HG03575 (cell line): ENCODE results near the gene MARCHF10.

Experiments
- ATAC-seq: cut with Tn5 transposase; IDR thresholded peaks from one replicate; pipeline ENCODE4 v1.9.1; 2021; ENCODE audit not compliant: unreplicated experiment, insufficient number of reproducible peaks, low FRiP score; ENCODE audit errors: extremely low read depth

Gene MARCHF10

DNA sequence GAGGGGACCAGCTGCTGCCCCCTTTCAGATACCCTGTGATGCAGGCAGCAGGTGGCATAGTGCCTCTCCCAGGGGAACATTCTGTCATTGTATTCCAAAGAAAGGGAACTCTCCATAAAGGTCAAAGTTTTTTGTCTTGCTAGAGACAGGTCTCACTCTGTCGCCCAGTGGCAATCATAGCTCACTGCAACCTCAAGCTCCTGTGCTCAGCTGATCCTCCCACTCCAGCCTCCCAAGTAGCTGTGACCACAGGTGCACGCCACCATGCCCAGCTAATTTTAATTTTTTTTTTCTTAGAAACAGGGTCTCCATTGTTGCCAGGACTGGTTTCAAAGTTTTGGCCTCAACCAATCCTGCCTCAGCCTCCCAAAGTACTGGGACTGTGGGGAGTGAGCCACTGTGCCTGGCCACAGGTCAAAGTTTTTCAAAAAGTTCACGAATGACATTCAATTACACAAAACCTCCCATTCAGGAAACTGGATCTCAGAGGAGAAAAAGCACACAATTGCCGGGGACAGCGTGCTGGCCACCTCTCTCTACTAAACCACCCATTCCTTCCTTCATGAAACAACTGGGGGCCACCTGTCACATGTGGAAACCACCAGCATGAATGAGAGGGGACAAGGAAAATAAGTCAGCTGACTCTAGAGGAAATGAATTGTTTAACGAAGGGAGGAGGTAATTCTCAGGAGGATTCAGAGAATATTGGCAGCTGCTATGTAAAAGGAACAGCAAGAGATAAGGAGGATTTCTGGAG, 80.0 kb downstream of the MARCHF10 start:
- ATAC-seq = no peak

DNA sequence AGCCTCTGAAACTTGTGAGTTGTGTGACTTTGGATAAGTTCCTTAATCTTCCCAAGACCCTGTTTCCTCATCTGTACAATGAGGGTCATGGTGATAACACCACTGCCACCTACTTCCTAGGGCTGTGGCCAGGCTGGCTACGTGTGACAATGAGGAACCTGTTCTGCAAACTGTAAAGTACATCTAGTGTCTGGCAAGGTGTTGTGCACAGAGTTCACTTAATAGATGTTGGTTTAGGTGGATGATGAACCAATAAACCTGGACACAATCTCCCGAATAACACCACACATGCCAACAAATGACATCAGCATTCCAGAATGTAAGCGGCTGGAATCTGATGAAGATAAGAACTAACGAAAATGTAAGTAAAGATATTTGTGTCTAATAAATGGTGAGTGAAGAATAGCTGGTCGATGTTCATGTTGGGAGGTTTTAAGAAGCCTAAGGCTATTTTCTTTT, 82.3 kb downstream of the MARCHF10 start:
- no peak for ATAC-seq

DNA sequence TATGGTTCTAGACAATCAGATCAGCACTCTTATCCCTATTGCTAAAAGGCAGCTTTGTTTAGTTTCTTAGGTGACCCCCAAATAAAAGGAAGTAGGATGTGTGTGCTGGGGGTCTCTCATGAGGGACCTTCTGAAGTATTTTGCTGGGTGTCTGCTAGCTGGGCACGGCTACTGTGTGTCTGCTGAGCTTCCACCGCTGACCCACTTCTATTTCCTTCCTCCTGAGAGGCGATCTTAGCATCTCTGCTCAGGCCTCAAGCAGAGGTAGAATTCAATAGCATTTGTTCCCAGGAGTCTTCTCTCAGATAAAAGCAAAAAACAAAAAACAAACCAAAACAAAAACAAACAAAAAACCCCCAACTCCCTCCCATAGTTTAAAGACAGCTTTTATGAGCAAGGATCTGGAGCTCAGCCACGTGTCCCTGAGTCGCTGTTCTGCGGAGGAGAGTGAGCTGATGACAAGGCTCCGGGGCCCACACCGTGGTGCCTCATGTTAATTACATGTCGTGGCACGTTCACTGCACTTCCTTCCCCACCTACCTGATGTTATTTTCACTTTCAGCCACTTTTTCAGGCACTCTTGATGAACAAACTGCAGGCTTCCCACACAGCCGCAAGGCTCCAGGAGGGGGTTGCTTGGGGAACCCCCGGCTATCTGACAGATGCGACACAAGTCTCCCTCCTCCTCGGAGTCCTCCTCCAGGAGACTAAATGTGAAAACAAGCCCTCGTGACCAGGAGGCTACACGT, 83.5 kb downstream of the MARCHF10 start:
- ATAC-seq = peak; percentile 77

DNA sequence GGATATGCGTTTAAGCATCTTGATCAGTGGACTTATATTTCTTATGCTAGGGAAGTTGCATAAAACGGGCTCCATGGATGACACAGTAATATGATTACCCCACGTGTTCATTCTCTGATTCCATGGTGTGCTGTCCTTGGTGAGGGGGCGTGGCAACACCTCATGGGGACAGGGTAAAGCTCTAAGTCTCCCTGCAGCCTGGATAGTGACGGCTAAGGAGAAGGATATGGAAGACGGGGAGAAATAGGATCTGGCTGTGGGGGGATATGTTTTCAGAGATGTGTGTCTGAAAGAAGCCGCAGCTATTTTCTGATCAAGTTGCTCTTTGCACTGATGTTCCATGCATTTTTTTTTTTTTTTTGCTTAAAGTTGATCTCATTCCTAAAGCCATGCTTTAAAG, 84.3 kb downstream of the MARCHF10 start:
- ATAC-seq = no peak

DNA sequence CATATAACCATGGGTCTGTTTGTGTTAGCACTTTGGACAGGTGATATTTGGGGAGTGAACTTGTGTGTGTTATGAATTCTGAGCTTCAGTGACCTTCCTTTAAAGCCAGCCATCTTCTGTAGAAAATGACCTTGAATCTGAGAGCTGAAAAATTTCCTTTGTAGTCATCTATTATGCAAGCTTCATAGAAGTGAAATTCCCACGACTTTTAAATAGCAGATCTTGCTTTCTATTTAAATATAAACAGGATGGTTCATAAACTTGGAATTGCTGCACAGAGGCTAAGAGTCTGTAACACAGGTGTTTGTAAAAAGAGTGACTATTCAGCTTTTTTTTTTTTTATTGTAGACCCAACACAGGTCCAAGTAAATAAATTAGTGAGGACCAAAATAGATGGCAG, 85.5 kb downstream of the MARCHF10 start:
- ATAC-seq = no peak

DNA sequence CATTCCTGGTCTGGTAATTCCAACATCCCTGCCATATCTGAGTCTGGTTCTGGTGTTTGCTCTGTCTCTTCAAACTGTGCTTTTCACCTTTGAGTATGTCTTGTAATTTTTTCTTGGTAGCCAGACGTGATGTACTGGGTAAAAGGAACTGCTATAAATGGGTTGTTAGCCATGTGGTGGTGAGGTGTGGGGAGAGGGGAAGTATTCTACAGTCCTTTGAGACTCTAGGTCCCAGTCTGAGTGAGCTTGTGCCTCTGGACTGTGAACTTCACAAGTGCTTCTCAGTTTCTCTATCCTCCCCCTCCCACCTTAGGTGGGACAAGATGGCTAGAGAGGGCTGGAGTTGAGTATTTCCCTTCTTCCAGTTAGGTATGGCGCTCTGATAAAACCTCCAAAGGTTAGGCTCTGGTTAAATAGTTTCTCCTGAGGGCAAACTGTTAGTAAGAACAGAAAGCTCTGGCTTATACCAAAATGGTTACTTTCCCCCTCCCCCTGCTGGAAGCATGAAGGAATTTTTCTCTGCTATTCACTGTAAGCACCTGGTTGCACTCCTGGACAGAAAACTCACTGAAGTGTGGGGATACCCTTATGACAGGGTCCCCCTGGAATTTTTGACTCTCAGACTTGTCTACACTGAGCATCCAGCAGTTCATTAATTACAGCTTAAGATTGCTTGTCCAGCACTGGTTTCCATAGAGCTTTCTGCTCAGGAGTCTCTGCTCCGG, 87.8 kb downstream of the MARCHF10 start:
- ATAC-seq = no peak

DNA sequence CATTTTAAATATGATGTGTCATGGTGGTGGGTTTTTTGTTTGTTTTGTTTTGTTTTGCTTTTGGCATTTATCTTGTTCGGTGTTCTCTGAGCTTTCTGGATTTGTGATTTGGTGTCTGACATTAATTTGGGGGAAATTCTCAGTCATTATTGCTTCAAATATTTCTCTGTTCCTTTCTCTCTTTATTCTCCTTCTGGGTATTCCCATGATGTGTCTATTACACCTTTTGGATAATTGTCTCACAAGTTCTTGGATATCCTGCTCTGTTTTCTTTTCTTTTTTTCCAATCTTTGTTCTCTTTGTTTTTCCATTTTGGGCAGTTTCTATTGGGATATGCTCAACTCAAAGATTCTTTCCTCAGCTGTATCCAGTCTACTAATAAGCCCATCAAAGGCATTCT, 88.5 kb downstream of the MARCHF10 start:
- ATAC-seq = no peak

DNA sequence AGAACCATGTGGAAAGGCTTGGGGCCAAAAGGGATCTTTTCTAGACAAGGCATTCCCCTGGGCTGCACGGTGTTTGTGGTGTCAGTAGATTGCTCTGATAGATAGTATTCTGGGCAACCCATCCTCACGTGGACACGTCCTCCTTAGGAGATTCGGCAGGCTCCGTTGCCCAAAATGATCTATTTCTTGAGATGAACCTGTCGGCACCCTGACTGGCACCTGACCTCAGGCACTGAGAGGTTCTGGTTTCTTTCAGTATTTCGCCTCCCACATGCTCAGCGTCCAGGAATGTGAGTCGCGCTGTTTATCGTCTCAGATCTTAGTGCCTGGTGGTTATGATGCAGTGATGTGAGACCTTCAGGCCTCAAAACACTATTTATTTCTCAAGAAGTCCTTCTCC, 89.7 kb downstream of the MARCHF10 start:
- no peak for ATAC-seq

DNA sequence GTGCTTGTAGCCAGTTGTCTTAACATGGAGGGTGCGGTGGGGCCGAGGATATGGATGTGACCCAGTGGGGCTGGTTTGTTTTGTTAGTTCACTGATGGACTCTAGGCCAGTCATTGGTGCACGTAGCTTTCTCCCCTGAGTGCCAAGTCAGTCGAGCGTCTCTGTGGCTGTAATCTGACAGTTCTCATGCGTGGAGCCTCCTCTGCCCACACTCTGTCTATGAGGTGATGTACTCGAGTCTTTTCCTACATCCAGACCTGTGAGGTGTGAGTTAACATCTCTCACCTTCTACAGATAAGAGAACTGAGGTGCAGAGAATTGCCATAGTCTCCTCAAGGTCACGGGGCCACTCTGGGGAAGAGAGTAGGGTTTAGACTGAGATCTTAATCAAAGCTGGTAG, 90.2 kb downstream of the MARCHF10 start:
- no peak for ATAC-seq

DNA sequence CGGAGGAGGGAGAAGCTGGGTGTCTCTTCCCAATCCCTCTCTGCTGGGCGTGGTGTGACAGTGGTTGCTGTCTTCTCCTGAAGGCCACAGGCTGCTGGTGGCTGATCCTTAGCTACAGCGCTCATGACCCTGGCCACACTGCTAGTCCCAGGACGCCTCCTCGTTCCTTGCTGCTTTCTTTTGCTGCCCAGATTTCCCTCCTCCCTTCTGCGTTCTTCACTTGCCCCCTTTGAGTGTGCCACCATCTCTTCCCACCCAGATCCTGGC, 90.6 kb downstream of the MARCHF10 start:
- ATAC-seq = no peak

DNA sequence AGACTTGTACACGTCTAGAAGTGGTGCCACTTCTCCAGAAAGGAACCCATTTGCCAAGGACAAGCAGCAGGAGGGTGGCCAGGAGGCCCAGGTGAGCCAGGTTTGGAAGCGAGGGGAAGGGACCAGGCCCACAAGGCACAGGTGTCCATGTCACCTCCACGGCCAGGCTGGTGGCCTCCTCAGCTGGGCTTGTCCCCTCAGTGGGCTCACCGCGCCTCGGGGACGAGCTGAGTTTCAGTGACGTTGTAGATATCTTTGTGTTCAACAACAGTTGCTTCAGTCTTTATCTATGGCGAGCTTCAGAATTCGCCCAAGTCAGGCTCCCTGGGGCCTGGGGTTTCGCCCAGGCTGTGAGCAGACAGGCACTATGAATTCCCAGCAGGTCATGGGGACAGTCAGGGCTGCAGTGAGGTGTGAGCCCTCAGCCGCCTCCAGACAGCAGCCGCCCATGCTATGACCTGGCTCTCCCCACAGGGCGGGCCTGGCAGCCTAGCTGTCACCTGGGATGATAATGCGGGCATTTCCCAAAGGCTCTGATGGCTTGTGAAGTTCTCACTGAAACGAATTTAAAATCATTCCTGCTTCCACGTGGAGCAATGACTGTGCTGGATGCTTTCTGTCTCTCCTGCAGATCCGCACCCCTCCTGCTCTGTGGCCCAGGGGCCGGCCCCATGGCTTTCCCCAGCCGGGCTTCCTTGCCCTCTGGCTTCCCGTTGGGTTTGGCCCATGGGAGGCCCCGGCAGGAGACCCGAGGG, 91.1 kb downstream of the MARCHF10 start:
- ATAC-seq = no peak

DNA sequence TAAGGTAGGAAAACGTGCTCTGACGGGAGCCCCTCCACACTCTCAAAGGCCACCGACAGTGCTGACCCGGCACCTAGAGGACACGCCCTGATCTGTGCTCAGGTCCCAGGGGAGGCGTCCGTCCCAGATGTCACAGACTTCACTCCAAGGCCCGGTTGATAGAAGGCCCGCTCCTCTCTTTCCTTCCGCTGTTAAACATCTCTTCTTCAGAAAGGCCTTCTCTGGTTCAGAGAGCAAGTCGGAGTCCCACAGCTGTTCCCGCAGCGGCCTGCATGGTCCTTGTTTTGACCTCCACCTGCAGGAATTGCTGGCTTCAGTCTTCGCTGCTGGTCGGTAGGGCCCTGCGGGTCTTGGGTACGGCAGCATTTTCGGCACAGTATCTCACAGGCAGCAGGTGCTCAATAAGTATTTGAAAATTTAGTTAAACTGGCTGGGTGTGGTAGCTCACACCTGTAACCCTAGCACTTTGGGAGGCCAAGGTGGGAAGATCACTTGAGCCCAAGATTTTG, 92.2 kb downstream of the MARCHF10 start:
- ATAC-seq = no peak

DNA sequence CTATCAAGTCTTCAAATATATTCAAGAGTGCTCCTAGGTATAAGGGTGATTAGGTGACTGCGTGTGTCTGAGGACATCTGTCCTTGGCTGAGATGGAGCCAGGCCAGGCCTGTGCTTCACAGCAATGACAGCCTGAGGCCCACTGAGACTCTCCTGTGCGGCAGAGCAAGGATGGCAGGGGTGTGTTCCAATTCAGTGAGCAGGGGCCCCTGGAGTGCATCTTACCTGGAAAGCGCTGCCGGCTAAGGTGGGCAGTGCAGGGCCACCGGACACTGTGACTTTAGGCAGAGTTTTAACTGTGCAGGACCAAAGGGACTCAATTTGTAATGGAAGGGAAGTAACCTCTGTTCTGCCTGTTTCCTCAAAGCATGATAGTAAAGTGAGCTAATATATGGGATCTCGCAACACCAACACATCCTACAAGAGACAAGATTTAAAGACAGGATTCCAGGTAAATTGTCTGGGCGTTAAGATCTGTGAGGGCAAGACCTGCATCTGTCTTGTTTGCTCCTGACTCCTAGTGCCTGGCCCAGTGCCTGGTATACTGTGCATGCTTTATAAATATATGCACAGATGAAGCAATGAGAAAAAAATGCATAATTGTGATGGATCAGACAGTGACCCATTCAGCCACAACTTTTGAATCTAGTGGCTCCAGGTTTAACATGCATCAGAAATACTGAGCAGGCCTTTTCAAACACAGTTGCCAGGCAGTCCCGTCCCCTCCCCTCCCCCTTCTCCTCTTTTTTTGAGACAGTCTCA, 93.9 kb downstream of the MARCHF10 start:
- no peak for ATAC-seq

DNA sequence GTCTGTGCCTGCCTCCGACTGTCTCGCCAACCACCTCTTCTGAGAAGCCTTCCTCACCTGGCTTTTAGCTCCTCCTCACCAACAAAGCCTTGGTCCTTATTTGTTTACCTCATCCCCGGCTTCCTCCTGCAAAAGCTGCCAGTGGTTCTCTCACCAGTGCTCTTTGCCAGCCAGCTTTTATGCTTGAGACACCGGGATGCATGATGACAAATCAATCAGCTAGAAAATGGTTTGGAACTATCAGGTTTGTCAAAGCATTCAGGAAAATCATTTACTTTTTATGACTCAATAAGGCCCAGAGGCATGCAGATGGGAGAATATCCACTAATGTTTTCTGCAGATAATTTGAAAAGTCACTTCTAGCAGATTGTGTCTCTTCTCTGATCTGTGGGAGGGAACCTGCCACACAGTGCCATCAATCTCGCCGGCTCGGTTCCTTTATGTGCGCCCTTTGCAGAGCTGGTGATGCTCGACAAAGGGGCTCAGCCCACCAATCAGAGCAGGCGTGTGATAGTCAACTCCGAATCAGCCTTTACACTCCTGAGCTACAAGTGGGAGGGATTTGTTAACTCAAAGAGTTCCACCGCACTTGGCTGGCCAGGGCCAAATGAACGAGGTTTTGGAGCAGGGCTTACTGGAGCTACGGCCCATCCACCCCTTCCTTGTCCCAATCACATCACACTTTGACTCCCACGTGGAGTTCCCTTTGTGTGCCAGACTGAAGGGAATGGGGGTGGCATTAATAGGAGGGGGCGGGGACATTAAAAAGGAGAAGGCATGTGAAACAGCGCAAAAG, 94.8 kb downstream of the MARCHF10 start:
- ATAC-seq = no peak

DNA sequence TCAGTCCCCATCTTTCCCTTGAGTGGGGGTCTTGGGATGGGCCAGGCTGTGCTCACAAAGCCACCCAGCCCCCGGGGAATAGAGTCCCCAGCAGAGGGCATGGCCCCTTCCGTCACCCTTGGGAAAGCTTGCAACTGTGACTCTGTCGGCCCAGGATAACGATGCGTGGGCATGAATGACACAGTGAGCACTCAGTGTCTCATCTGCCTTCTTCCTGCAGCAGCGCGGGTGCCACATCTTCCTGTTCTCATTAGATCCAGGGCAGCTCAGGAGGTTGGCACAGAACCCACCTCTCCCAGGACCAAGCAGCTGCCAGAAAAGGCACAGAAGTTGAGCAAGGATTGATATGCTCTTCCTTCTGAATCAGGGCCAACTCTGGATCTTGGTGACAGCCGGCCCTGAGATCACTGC, 95.9 kb downstream of the MARCHF10 start:
- no peak for ATAC-seq

DNA sequence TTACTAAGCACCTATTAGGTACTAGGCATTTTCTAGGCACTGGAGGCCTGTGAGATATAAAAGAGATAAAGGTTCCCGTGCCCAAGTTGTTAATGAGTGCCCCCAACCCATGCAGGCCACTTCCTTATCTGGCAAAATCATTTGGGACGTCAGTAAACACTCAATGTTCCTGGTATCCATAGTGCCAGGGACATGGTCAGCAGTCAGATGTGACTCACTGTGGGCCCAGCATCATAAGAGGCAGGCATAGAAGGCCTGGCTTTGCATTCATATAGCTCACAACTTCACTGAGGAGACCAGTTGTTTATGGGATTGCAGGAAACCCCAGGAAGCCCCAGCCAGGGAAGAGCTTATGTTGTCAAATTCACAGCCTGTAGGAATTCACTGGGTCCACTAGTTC, 99.5 kb downstream of the MARCHF10 start:
- no peak for ATAC-seq

DNA sequence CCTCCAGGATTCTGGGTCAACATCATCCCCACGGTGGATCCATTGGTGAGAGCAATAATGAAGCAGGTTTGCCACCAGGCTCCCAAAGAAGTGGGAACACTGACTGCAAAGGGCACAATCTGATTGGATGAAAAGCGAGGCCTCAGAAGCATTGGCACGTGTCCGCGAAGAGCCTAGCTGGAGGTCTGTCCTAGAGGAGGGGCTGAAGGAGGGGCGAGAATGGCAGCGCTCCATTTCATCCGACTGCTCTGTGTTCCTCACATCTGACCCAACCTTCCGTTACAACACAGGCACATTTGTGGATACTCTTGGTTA, 100.7 kb downstream of the MARCHF10 start:
- no peak for ATAC-seq
